ENCODE results near the gene DUSP8.
"Not testable (repeated sequence)": the region's sequence is repeated elsewhere in the genome, so short reads cannot be mapped to it uniquely, and the experiment has no call there.

The DUSP8 gene

GRCh38 chr11:1584661-1585370, 12.7 kb upstream of the DUSP8 start, which contains the start of gene KRTAP5-1:
TSS of gene KRTAP5-1 (minus strand) at chr11:1585283. CDS start at chr11:1585249, 34 bp downstream.
- not testable (repeated sequence) for DNase-seq

GRCh38 chr11:1582909-1583308, 10.8 kb upstream of the DUSP8 start:
- not testable (repeated sequence) for DNase-seq

- no peak for DNase-seq
Observed at GRCh38 chr11:1581976-1582375, 9.9 kb upstream of the DUSP8 start.

- no peak for DNase-seq
Observed at GRCh38 chr11:1576825-1577224, 4.8 kb upstream of the DUSP8 start.

GRCh38 chr11:1575756-1576155, 3.7 kb upstream of the DUSP8 start:
- DNase-seq, result not testable (repeated sequence)

GRCh38 chr11:1574933-1575242, 2.8 kb upstream of the DUSP8 start:
- no peak for DNase-seq

- DNase-seq, result no peak
Observed at GRCh38 chr11:1574238-1574932, 2.3 kb upstream of the DUSP8 start.

GRCh38 chr11:1573903-1574237, 1.8 kb upstream of the DUSP8 start:
- DNase-seq, result no peak

- no peak for DNase-seq
Observed at GRCh38 chr11:1573077-1573902, 1.2 kb upstream of the DUSP8 start.

- no peak for DNase-seq
Observed at GRCh38 chr11:1571760-1572196, 293 bp downstream of the DUSP8 start.

GRCh38 chr11:1570896-1571759, 943 bp downstream of the DUSP8 start:
- DNase-seq, result no peak

GRCh38 chr11:1570531-1570895, 1.6 kb downstream of the DUSP8 start:
- no peak for DNase-seq

- no peak for DNase-seq
Observed at GRCh38 chr11:1570001-1570453, 2.0 kb downstream of the DUSP8 start.

GRCh38 chr11:1569251-1569780, 2.8 kb downstream of the DUSP8 start:
- no peak for DNase-seq

GRCh38 chr11:1568441-1568911, 3.6 kb downstream of the DUSP8 start:
- no peak for DNase-seq

- DNase-seq, result no peak
Observed at GRCh38 chr11:1567721-1568100, 4.4 kb downstream of the DUSP8 start.

- no peak for DNase-seq
Observed at GRCh38 chr11:1567052-1567720, 4.9 kb downstream of the DUSP8 start.

- DNase-seq, result no peak
Observed at GRCh38 chr11:1566381-1567051, 5.6 kb downstream of the DUSP8 start.

GRCh38 chr11:1565904-1566247, 6.2 kb downstream of the DUSP8 start:
- no peak for DNase-seq

GRCh38 chr11:1565173-1565903, 6.7 kb downstream of the DUSP8 start:
- DNase-seq, result no peak
